T-helper 2 cell treated with Interferon-gamma antibody and Interleukin-4, amounts not matched to agents 100 ng/mL and 5 ng/mL, for 36 hours (primary cell): ENCODE results near the gene GDPD4. TPM values are rescaled to one million over a fixed set of nuclear protein-coding genes. Genes with fewer than 3 reads are reported as not detected.

Experiments used
- intact Hi-C: fragments of 100-400 bp; cut with micrococcal nuclease; formaldehyde crosslinking; loops from one replicate; pipeline ENCODE4 v1.15.1; 2023
- total RNA-seq: library from RNA; stranded (reverse); gene quantifications from 2 replicates; pipeline ENCODE4 v1.2.3, GENCODE V29; 2022

Gene GDPD4
- total RNA-seq, 1 donor from 2014 or later, result not detected

DNA sequence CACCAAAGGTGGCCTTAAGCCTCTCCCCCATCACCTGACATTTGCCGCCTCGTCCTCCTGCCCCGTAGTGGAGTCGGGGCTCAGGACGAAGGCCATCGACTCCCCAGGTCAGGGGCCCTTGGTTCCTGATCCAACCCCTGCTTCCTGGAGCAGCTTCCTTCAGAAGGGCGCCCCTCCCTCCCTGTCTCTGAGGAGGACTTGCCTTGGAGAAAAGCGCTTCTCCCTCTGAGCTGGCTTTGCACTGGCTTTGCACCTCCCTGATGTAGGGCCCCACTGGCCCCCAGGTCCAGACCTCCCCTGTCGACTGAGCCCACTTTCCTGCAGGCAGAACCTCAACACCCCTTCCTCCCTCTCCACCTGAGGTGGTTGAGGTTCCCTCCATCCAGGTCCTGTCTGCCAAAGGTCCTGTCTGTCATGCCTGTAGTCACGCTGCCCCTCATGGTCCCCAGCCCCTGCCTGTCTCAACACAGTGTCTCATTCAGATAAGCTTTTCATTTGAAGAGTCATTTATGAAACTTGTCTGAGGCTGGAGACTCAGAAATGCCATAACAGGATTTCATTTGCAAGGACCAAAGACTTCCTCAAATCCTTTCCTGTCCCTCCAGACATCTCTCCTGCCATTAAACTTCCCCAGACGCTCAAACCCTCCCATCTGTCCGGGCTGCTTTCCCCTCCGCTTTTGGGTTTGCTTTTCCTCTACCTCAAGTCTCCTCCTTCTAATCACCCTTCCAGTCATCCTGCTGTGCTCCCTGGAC lies 95.0 kb downstream of the GDPD4 start:
- intact Hi-C loops, result no loop called here

GRCh38 chr11:77205467-77206263 lies 95.8 kb downstream of the GDPD4 start:
- intact Hi-C loops, result no loop called here

- intact Hi-C loops, result no loop called here
Observed at GRCh38 chr11:77204754-77205466, 96.6 kb downstream of the GDPD4 start.

DNA sequence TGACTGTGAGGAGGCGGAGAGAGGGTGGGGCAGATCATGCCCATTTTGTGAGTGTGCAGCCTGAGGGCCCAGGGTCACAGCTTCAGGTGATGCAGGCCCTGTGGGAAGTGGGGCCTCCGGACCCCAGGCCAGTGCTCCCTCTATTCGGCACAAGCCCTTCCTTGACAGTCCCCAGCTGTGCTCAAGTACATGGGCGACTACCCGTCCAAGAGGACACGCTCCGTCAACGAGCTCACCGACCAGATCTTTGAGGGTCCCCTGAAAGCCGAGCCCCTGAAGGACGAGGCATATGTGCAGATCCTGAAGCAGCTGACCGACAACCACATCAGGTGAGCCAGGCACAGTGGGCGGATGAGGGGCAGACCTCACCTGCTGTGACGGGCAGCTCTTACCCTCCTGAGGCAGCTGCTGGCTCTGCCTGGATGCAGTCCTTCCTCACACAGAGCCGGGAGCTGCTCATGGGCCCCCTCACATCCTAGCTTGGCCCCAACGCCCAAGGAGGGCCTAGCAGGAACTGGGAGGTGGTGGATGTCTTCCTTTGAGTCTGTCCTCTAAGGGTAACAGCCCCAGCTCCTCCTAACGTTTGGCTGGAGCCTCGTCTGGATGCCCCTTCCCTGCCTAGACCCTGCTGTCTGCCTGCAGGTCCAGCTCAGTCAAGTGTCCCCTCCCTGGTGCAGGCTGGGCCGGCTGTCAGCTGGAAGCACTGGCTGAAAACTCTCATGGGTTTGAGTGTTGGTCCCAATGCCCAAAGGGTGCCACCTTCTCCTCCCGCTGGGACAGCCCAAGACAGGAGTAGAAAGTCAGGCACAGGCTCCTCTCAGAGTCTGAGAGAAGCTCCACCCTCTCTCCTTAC lies 97.4 kb downstream of the GDPD4 start:
- intact Hi-C loops, result no loop called here

DNA sequence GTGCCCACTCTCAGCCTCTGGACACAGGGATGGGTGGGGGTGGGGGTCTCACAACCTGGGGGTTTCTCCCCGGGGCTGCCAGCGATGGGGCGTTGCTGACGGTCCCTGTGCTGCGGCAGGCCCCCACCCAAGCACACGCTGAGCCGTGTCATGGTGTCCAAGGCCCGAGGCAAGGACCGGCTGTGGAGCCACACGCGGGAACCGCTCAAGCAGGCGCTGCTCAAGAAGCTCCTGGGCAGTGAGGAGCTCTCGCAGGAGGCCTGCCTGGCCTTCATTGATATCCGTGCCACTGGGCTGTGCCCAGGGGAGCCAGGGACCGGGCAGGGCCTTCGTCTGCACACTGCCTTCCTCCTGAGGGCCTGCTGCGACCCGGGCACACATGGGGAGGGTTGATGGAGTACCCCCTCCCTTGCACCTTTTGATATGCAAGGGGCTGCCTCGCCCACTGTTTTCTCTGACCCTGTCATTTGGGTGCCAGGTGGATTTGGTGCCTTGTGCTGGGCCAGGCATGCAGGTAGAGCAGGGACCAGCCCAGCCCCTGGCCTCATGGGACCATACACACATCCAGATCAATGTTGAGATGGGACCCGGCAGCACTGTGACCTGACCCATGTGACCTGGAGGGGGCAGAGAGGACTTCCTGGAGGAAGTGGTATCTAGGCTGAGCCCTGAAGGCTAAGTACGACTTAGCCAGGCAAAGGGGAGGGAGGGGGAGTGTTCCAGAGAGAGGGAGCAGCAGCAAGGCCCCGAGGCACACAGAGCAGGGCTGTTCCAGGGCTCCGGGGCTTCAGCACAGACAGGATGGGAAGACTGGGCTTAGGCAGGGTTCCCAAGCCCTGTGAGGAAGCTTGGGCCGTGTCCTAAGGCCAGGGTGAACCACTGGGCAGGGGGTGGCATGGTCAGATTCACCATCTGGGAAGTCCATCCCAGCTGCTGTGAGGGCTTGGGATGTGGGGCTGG lies 98.3 kb downstream of the GDPD4 start:
- intact Hi-C loops, result no loop called here

DNA sequence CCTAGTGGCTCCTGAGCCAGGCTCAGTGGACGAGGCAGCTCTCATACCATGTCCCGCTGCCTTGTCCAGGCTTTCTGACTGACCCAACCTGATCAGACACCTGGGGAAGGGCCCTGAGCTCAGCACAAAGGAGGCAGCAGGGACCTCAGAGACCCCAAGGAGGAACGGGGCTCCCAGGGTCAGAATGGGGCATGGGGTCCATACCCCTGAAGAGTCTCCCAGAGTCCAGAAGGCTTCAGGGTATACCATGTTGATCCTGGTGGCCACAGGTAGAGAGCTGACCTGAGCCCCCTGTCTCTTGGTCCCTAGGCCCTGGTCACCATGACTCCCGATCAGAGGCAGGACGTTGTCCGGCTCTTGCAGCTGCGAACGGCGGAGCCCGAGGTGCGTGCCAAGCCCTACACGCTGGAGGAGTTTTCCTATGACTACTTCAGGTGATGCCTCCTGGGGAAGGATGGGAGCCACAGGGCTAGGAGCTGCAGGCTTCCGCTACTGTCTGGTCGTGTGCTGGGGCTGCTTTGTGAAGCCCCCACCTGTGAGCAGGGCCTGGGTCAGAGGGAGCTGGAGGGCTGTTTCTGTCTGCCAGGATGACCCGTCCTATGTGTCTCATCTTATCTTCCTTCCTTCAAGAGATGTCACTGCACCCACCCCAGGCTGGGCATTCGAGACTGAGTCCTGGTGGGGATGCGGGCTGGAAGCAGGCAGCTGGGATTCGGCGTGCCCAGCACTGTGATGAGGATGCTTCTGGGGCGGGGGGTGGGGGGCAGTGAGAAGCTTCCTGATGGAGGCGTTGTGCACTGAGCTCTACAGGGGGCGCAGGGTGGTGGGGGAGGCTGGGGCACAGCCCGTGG lies 99.3 kb downstream of the GDPD4 start:
- intact Hi-C loops, result no loop called here

DNA sequence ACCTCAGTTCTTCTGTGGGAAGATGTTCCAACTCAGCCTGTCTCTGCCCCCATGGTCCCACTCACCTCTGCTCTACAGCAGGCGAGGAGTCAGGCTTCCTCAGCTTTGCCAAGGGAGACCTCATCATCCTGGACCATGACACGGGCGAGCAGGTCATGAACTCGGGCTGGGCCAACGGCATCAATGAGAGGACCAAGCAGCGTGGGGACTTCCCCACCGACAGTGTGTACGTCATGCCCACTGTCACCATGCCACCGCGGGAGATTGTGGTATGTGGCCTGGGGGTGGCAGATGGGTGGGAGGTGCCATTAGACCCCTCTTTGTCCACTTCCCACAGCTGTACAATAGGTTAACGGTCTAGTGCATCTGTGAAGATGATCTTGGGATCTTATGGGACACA lies 100.1 kb downstream of the GDPD4 start:
- intact Hi-C loops, result no loop called here

DNA sequence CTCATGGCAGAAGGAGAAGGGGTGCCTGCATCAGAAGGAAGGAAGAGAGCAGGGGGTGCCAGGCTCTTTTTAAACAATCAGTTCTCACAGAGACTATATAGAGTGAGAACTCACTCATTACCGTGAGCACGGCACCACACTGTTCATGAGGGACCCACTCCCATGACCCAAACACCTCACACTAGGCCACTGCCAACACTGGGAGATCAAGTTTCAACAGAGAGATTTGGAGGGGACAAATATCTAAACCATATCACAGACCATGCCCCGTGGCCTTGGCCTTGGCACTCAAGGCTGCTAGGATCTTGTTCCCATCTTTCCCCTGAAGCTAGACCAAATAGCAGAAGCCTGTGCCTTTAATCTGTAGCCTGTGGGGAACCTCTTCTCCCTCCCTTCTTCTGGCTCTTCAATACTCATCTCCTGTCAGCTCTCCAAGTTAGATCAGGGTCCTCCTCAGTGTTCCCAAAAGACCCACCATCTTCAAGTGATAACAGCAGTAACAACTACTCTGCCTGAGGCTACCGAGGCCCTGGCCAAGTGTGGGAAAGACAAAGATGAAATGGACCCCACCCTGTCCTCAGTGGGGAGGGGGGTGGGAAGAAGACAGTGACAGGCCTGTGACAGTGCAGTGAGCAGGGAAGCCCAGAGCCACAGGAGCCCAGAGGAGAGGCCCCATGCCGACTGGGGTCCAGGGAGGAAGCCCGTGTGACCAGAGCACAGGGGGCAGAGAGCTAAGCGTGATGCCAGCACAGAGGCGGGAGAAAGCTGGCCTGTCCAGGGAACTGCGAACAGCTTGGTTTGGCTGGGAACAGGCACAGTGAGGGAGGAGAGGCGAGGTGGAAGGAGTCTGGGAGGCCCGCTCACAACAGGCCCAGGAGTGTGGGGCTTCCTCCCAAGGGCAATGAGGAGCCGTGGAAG lies 100.9 kb downstream of the GDPD4 start:
- intact Hi-C loops, result no loop called here

DNA sequence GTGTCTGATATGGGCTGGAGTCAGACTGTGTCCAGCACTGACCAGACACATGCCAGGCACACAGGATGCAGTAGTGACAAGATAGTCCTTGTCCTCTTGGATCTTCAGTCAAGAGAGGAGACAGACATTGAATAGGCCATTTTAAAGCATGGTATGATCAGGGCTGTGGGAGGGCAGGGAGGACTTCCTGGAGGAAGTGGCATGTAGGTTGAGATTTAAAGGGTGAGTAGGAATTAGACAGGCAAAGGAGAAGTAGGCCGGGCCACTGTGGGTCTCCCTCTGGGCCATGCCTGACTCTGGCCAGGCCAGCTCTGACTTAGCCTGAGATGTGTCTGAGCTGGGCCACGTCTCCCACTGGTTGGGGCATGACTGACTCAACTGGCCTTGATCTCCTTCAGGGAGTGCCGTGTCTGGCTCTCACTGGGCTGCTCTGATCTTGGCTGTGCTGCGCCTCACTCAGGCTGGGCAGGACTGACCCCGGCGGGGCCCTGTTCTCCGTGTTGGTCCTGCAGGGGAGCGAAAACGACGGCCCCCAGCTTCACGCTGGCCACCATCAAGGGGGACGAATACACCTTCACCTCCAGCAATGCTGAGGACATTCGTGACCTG lies 102.2 kb downstream of the GDPD4 start:
- intact Hi-C loops, result no loop called here

DNA sequence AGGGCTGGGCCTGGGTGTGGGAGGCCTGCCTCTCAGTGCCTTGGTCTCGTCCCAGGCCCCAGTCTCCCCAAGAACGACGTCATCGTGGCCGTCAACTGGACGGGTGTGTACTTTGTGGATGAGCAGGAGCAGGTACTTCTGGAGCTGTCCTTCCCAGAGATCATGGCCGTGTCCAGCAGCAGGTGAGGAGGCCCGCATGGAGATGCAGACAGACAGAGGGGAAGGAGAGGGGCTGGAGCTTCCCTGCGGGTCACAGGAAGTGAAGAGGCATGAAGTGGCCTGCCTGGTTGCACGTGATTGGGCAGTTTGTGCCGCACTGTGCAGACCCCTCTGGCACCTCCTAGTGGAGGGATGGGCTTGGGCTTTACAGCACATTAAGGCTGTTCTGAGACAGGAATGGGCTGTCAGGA lies 103.0 kb downstream of the GDPD4 start:
- intact Hi-C loops, result no loop called here

DNA sequence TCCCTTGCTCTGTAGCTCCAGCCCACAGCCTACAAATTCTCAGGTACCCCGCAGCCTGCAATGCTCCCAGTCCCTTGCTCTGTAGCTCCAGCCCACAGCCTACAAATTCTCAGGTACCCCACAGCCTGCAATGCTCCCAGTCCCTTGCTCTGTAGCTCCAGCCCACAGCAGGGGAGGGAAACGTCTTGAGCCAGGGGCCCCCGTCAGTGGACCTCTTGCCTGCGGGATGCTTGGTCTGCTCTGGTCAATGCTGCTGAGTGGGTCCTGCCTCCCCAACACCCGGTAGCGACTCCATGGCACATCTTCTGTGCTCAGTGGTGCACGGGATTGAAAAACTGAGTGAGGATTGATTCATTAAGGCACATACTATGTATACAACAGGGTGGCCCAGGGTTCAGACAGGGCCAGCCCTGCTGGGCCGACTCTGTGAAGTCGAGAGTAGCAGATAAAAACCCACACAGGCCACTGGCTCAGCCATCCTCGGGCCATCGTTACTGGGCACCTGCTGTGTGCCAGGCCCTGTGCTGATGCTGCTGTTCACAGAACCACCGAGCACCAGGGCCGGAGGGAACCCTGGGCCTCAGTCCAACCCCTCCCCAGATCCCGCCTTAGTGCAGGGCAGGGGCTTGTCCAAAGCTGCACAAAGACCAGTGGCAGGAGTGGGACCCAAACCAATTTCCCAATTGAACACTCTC lies 103.7 kb downstream of the GDPD4 start:
- intact Hi-C loops, result no loop called here

DNA sequence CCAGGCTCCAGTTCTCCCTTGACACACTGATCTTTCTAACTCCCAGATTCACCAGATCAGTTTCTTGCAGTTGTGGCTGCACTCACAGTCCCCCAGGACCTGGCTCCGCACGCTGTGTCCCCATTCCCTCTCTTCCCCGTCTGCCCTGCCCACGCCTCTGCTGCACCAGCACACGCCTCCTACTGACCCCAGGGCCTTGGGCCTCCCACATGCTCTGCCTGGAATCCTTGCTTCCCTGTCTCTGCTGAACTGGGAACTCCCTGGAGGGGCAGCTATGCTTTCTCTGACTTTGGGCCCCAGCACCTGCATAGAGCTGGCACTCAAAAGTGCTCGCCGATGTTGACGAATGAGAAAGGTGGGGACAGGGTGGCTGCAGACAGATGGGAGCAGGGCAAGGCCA lies 104.5 kb downstream of the GDPD4 start:
- intact Hi-C loops, result no loop called here

- intact Hi-C loops, result no loop called here
Observed at GRCh38 chr11:77195071-77195755, 106.3 kb downstream of the GDPD4 start.

DNA sequence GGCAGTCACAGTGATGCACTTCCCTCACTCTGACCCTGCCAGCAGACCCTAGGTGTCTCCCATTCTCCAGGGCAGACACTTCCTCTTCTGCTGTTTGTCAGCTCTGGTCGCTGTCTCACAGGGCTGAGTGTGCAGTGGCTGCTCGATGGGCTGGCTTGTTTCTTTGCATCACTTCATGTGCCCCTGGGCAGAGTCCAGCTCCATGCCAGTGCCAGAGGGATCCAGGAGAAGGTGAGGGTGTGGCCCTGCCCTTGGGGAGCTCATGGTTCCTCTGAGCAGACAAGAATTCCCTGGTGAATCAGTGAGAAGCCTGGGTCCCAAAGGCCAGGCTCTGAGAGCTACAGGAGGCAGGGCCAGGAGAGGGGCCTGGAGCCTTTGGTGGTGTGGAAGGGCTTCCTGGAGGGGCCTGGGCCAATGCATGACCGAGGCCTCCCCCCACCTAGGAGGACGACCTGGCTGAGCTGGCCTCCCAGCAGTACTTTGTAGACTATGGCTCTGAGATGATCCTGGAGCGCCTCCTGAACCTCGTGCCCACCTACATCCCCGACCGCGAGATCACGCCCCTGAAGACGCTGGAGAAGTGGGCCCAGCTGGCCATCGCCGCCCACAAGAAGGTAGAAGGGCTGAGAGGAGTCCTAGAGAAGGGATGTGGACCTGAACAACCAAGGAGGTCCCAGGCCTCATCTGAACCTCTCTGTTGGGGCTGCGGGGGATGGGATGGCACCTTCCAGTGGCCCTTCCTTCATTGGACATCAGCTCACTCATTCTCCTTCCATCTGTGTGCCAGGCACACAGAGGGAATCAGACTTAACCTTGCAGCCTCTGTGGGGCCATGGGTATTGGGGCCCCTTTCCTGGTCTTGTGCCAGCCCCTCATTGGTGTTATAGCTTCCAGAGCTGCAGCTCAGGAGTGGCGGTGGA lies 107.3 kb downstream of the GDPD4 start:
- intact Hi-C loops, result no loop called here

- intact Hi-C loops, result no loop called here
Observed at GRCh38 chr11:77193167-77193566, 108.3 kb downstream of the GDPD4 start.
